Neural crest cell (in vitro differentiated cells): ENCODE data around the gene GOLPH3. TPM values are rescaled to one million over a fixed set of nuclear protein-coding genes. Genes with fewer than 3 reads are reported as not detected.

ENCODE experiments used
- DNase-seq: peaks from one replicate; pipeline ENCODE4 v3.0.0; 2021; ENCODE audit warnings: low read depth, mixed read lengths, low spot score
- H3K27ac Mint-ChIP-seq: one replicate; pipeline ENCODE4 v1.8.0; 2021; ENCODE audit warnings: mild to moderate bottlenecking, mixed read lengths; ENCODE audit not compliant: unreplicated experiment
- H3K27me3 Mint-ChIP-seq: 2 replicates; pipeline ENCODE4 v1.8.0; 2021; ENCODE audit warnings: low read depth, mild to moderate bottlenecking, mixed read lengths
- H3K36me3 Mint-ChIP-seq: 2 replicates; pipeline ENCODE4 v1.8.0; 2021; ENCODE audit warnings: low read depth, mild to moderate bottlenecking, mixed read lengths
- H3K4me1 Mint-ChIP-seq: 2 replicates; pipeline ENCODE4 v1.8.0; 2021; ENCODE audit warnings: mixed read lengths
- H3K4me3 Mint-ChIP-seq: one replicate; pipeline ENCODE4 v1.8.0; 2021; ENCODE audit warnings: mild to moderate bottlenecking, mixed read lengths
- H3K9me3 Mint-ChIP-seq: 2 replicates; pipeline ENCODE4 v1.8.0; 2021; ENCODE audit warnings: mixed read lengths
- CTCF ChIP-seq: fragments of 200-600 bp; sonication (generic); conservative IDR thresholded peaks from 2 replicates; pipeline ENCODE4 v1.5.0; 2021; ENCODE audit warnings: antibody characterized with exemption, mild to moderate bottlenecking
- total RNA-seq: library from RNA; stranded (reverse); gene quantifications from 2 replicates; pipeline ENCODE4 v1.2.1, GENCODE V29; 2021

The GOLPH3 gene
- total RNA-seq, 1 donor from 2014 or later, result 61.7 TPM

- Mint-ChIP-seq H3K4me3 (no peak overlapping the region), H3K27ac (peak overlapping the region; percentile 22), H3K27me3 (no peaks in the 10 kb centered on the region), H3K9me3 (no peaks in the 10 kb centered on the region), H3K36me3 (peaks cover 12% of the 10 kb centered on the region), H3K4me1 (peaks cover 17% of the 10 kb centered on the region)
- TF ChIP-seq CTCF, result no peak
- DNase-seq, result no peak
Measured at GRCh38 chr5:32098890-32099310, 75.2 kb downstream of the GOLPH3 start.

- H3K27ac Mint-ChIP-seq, result no peak overlapping the region
- peaks cover 7% of the 10 kb centered on the region for H3K36me3 Mint-ChIP-seq
Measured at GRCh38 chr5:32098291-32098690, 75.8 kb downstream of the GOLPH3 start.

GRCh38 chr5:32096891-32097595 lies 77.1 kb downstream of the GOLPH3 start:
- Mint-ChIP-seq H3K9me3 (no peaks in the 10 kb centered on the region), H3K27ac (no peak overlapping the region), H3K4me1 (peaks cover 17% of the 10 kb centered on the region), H3K4me3 (no peak overlapping the region), H3K36me3 (peaks cover 7% of the 10 kb centered on the region), H3K27me3 (no peaks in the 10 kb centered on the region)
- no peak for DNase-seq
- no peak for TF ChIP-seq CTCF

More at GRCh38 chr5:32098291-32098690, 75.8 kb downstream of the GOLPH3 start:
- no peak for DNase-seq
- Mint-ChIP-seq H3K4me3 (no peak overlapping the region), H3K4me1 (peaks cover 17% of the 10 kb centered on the region), H3K27me3 (no peaks in the 10 kb centered on the region), H3K9me3 (no peaks in the 10 kb centered on the region)
- TF ChIP-seq CTCF, result no peak

- peaks cover 7% of the 10 kb centered on the region for H3K36me3 Mint-ChIP-seq
- TF ChIP-seq CTCF, result no peak
- H3K4me3 Mint-ChIP-seq, result no peak overlapping the region
- H3K4me1 Mint-ChIP-seq, result peaks cover 10% of the 10 kb centered on the region
- H3K27me3 Mint-ChIP-seq, result no peaks in the 10 kb centered on the region
- no peaks in the 10 kb centered on the region for H3K9me3 Mint-ChIP-seq
- H3K27ac Mint-ChIP-seq, result no peak overlapping the region
- DNase-seq, result no peak
Measured at GRCh38 chr5:32095261-32095671, 78.9 kb downstream of the GOLPH3 start.

GRCh38 chr5:32094691-32095090 lies 79.4 kb downstream of the GOLPH3 start:
- no peak for DNase-seq
- H3K36me3 Mint-ChIP-seq, result peaks cover 7% of the 10 kb centered on the region
- peaks cover 5% of the 10 kb centered on the region for H3K4me1 Mint-ChIP-seq
- TF ChIP-seq CTCF, result no peak
- H3K9me3 Mint-ChIP-seq, result no peaks in the 10 kb centered on the region
- no peak overlapping the region for H3K4me3 Mint-ChIP-seq
- no peak overlapping the region for H3K27ac Mint-ChIP-seq
- H3K27me3 Mint-ChIP-seq, result no peaks in the 10 kb centered on the region
